HG02763 (cell line): ENCODE results near the gene KIAA1191.

Experiments
- ATAC-seq: cut with Tn5 transposase; IDR thresholded peaks from one replicate; pipeline ENCODE4 v1.9.1; 2021; ENCODE audit warnings: mild to moderate bottlenecking, moderate library complexity; ENCODE audit not compliant: unreplicated experiment

KIAA1191 gene

GRCh38 chr5:176389135-176390123 lies 27.9 kb upstream of the KIAA1191 start:
- ATAC-seq, result peak; percentile 21

GRCh38 chr5:176388444-176389134 lies 27.0 kb upstream of the KIAA1191 start, which contains the start of the genes HIGD2A and NOP16:
TSS of gene HIGD2A (plus strand) at chr5:176388751. CDS start at chr5:176388820, 69 bp downstream.
TSS of gene NOP16 (minus strand) at chr5:176388598. CDS start at chr5:176388539, 59 bp downstream.
- ATAC-seq, result peak; percentile 83

GRCh38 chr5:176388003-176388443 lies 26.5 kb upstream of the KIAA1191 start:
- ATAC-seq, result no peak

- ATAC-seq, result no peak
Observed at GRCh38 chr5:176387384-176387925, 25.9 kb upstream of the KIAA1191 start.

- ATAC-seq, result no peak
Observed at GRCh38 chr5:176386491-176386890, 24.9 kb upstream of the KIAA1191 start.

- ATAC-seq, result no peak
Observed at GRCh38 chr5:176384991-176385390, 23.4 kb upstream of the KIAA1191 start.

GRCh38 chr5:176384366-176384930 lies 22.9 kb upstream of the KIAA1191 start:
- ATAC-seq, result no peak

- no peak for ATAC-seq
Observed at GRCh38 chr5:176383961-176384360, 22.4 kb upstream of the KIAA1191 start.

- no peak for ATAC-seq
Observed at GRCh38 chr5:176383248-176383905, 21.8 kb upstream of the KIAA1191 start.

GRCh38 chr5:176382721-176383120 lies 21.2 kb upstream of the KIAA1191 start:
- no peak for ATAC-seq

GRCh38 chr5:176381979-176382378 lies 20.4 kb upstream of the KIAA1191 start:
- no peak for ATAC-seq

- ATAC-seq, result no peak
Observed at GRCh38 chr5:176381423-176381822, 19.9 kb upstream of the KIAA1191 start.

GRCh38 chr5:176379881-176380280 lies 18.3 kb upstream of the KIAA1191 start:
- no peak for ATAC-seq

GRCh38 chr5:176373100-176373818 lies 11.7 kb upstream of the KIAA1191 start:
- ATAC-seq, result no peak

- ATAC-seq, result no peak
Observed at GRCh38 chr5:176371621-176372539, 10.3 kb upstream of the KIAA1191 start.

- no peak for ATAC-seq
Observed at GRCh38 chr5:176369934-176370711, 8.6 kb upstream of the KIAA1191 start.

GRCh38 chr5:176368726-176369125 lies 7.2 kb upstream of the KIAA1191 start:
- ATAC-seq, result no peak
